HG02588 (cell line): ENCODE results near the gene CYP4F22.
"Not testable (repeated sequence)": the region's sequence is repeated elsewhere in the genome, so short reads cannot be mapped to it uniquely, and the experiment has no call there.

Experiments used
- ATAC-seq: cut with Tn5 transposase; IDR thresholded peaks from one replicate; pipeline ENCODE4 v1.9.1; 2021; ENCODE audit warnings: mild to moderate bottlenecking, moderate library complexity; ENCODE audit not compliant: unreplicated experiment

The CYP4F22 gene

DNA sequence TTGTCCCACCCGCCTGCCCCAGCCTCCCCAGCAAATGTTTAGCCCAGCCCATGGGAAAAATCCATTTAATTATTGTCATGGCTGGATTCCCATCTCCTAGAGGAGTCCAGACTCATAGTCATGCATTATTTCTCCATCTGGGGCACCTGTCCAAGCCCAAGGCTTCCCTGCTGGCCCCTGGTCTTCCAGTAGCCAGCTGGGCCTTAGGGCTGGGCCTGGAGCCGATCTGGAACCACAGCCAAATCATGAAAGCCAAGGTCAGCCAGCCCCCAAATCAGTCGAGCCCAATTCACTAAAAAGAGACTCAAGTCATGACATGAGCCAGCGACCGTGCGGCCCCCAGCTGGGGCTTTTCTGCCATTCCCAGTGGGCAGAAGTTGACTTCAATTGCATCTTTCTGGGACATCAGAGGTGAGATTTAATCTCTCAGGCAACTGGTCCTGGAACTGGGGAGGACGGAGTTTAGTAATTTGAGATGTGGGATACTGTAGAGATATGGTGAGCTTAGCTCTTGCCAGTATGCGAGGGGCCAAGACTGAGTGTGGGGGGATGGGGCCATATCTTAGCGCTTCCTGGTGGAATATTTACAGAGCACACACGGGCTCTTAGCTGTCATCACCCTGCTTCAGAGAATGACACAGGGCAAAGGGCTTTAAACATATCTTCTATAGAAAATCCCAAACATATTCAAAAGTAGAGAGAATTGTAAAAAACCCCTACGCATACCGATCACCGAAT lies 19.7 kb upstream of the CYP4F22 start:
- ATAC-seq, result no peak

DNA sequence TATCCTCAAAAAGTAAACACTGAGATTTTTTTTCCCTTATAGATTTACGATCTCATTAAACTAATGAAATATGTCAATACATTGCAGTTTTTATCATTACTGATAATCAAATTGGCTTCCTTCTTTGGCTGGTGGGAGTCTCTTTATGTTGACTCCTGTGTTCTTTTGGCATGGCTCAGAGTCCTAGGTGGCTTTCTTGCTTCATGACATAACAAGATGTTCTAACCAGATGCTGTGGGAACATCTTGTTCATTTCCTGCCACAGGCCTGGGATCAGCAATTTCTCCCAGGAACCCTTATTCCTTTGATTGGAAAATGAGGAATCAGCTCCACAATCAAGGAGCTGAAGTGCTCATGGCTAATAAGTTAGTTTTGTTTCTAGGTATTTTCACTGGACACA lies 13.2 kb upstream of the CYP4F22 start:
- ATAC-seq, result no peak

GRCh38 chr19:15498156-15498858 lies 10.0 kb upstream of the CYP4F22 start:
- ATAC-seq, result no peak

GRCh38 chr19:15498910-15499309 lies 9.4 kb upstream of the CYP4F22 start:
- ATAC-seq, result no peak

- ATAC-seq, result no peak
Observed at GRCh38 chr19:15501596-15501995, 6.7 kb upstream of the CYP4F22 start.

GRCh38 chr19:15502264-15502663 lies 6.1 kb upstream of the CYP4F22 start:
- no peak for ATAC-seq

DNA sequence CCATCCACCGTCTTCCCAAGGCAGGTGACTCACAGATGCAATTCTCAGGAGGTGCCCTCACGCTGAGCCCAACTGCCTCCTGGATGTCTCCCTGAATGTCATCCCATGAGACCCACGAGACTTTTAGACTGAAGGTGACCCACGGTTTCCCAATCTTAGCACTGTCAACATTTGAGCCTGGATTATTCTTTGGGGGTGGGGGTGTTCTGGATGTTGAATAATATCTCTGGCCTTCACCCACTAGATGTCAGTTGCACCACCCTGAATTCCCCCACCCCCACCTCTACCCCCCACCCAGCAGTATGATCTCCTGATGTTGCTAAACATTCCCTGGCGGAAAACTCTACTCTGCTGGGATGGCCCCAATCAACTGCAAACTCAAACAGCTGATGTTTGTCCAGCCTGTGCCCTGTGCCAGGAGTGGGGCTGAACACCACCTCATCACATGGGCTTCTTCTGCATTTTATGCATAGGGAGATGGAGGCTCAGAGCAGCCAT lies 2.2 kb upstream of the CYP4F22 start:
- ATAC-seq, result no peak

GRCh38 chr19:15507068-15508034 lies 974 bp upstream of the CYP4F22 start:
- no peak for ATAC-seq

- ATAC-seq, result no peak
Observed at GRCh38 chr19:15511671-15512424, 3.5 kb downstream of the CYP4F22 start.

GRCh38 chr19:15515227-15515625 lies 6.9 kb downstream of the CYP4F22 start:
- not testable (repeated sequence) for ATAC-seq

DNA sequence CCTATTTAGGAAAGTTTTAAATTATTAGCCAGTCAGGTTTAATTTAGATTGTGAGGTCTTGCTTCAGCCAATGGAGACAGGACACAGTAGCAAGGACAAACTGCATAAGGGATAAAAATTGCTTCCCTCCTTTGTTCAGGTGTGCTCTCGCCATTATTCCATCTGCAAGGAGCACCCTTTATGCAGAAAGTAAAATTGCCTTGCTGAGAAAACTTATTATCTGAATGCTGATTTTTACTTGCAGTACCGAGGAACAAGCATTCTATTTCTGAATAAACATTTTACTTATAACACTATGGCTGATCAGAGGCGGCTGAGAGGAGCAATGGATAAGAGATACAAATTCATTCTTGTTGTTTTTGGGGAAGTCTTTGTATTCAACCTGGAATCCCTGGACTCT lies 8.0 kb downstream of the CYP4F22 start:
- no peak for ATAC-seq

GRCh38 chr19:15517778-15518177 lies 9.5 kb downstream of the CYP4F22 start:
- no peak for ATAC-seq

GRCh38 chr19:15519433-15519976 lies 11.2 kb downstream of the CYP4F22 start:
- no peak for ATAC-seq

- no peak for ATAC-seq
Observed at GRCh38 chr19:15524781-15525180, 16.5 kb downstream of the CYP4F22 start.

GRCh38 chr19:15525291-15525690 lies 17.0 kb downstream of the CYP4F22 start:
- no peak for ATAC-seq

- ATAC-seq, result no peak
Observed at GRCh38 chr19:15526408-15526807, 18.1 kb downstream of the CYP4F22 start.

GRCh38 chr19:15527705-15528104 lies 19.4 kb downstream of the CYP4F22 start:
- ATAC-seq, result no peak

GRCh38 chr19:15529774-15530372 lies 21.5 kb downstream of the CYP4F22 start:
- ATAC-seq, result no peak

GRCh38 chr19:15532779-15533521 lies 24.6 kb downstream of the CYP4F22 start:
- no peak for ATAC-seq
